22Rv1 (cell line): Measurements from ENCODE around the gene ACOT11.

ENCODE experiments used
- CTCF ChIP-seq: fragments of 450-650 bp; IDR thresholded peaks from 2 replicates; pipeline ENCODE4 v1.5.1; 2017; ENCODE audit warnings: mild to moderate bottlenecking
- ZFX ChIP-seq: fragments of 450-650 bp; IDR thresholded peaks from 2 replicates; pipeline ENCODE4 v1.6.1; 2017; ENCODE audit warnings: antibody characterized with exemption, borderline replicate concordance

- TF ChIP-seq CTCF (no peak), ZFX (no peak)
Measured at GRCh38 chr1:54579337-54579781, 31.3 kb downstream of the ACOT11 start.
